GM21576 (cell line): ENCODE data around the gene LRP1.
A peak's percentile ranks its signal among the peaks of the same experiment; 100 is the strongest.

Experiments used
- ATAC-seq: cut with Tn5 transposase; IDR thresholded peaks from one replicate; pipeline ENCODE4 v1.9.1; 2021; ENCODE audit warnings: mild to moderate bottlenecking, moderate library complexity; ENCODE audit not compliant: unreplicated experiment

Gene LRP1

DNA sequence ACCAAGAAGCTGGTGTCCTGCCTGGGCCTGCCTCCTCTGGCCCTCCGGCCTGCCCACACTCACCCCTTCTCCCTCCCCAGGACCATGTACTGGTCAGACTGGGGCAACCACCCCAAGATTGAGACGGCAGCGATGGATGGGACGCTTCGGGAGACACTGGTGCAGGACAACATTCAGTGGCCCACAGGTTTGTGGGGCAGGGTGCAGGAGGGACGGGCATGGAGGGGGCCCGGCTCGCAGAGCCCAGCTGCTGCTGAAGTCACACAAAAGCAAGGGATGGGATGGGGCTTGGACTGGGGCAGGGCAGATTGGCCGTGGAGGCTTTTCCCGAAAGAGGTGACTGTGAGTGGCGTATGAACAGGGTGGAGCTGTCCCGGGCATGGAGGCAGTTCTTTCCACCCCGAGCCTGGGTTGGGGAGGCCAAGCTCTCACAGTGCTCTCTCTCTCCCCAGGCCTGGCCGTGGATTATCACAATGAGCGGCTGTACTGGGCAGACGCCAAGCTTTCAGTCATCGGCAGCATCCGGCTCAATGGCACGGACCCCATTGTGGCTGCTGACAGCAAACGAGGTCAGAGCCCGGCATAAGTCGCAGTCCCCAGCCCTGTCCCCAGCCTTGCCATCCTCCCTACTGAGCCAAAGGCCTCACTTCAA is 80.5 kb downstream of the LRP1 start:
- no peak for ATAC-seq

DNA sequence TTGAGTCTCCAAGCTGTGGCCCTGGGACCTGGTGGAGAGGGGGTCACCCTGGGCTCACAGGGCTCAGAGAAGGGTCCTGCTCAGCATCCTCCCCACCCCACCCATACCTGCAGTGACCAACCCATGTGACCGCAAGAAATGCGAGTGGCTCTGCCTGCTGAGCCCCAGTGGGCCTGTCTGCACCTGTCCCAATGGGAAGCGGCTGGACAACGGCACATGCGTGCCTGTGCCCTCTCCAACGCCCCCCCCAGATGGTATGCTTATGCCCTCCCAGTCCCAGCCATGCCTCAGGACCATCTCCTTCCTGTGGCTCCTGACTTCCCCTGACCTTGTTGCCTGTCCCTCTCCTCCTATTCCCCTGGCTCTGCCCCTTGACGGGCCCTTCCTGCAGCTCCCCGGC is 81.6 kb downstream of the LRP1 start:
- ATAC-seq, result no peak

DNA sequence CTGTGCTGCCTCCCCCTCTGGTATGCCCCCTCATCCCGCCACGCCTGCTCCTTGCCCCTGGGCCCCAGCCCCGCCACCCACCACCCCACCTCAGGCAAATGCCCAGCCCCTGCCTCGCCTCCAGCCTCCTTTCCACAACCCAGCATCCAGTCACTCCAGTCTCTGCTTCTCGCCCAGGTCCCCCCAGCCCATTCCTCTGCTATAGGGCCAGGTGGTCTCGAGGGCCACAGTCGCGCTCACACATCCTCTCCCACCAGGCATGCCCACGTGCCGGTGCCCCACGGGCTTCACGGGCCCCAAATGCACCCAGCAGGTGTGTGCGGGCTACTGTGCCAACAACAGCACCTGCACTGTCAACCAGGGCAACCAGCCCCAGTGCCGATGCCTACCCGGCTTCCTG is 82.2 kb downstream of the LRP1 start:
- ATAC-seq, result no peak

- ATAC-seq, result no peak
Observed at GRCh38 chr12:57210926-57211692, 82.8 kb downstream of the LRP1 start.

- ATAC-seq, result no peak
Observed at GRCh38 chr12:57211791-57212700, 83.8 kb downstream of the LRP1 start.

GRCh38 chr12:57212701-57213057 is 84.4 kb downstream of the LRP1 start:
- no peak for ATAC-seq

GRCh38 chr12:57213058-57213715 is 84.9 kb downstream of the LRP1 start:
- peak; percentile 49 for ATAC-seq

DNA sequence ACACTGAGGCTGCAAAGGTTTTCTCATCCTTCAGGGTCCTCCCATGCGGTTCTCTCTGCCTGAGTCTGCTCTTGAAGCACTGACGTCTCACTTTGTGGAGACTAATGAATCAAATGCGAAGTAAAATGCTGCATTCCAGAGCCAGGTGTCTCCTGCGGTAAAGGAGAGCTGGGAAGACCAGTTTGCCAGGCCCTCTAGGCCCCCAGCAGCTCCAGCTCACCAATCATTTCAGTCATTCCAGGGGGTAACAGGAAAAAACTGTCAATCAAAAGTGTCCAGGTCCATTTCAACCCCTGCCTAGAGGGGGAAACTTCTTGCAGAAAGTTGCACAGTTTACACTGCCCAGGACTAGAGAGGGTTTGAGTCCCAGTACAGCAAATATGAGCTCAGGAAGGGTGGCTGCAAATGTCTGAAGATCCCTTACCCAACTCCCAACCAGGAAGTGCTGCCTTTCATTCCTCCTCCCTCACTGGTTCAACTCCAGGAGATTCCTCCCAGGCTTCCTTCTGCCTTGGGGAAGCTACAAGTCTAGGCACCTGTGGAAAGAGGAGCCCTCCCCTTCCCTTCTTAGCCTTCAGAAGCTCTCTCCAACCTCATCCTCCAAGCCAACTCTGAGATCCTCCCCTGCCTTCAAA is 85.6 kb downstream of the LRP1 start:
- ATAC-seq, result no peak

DNA sequence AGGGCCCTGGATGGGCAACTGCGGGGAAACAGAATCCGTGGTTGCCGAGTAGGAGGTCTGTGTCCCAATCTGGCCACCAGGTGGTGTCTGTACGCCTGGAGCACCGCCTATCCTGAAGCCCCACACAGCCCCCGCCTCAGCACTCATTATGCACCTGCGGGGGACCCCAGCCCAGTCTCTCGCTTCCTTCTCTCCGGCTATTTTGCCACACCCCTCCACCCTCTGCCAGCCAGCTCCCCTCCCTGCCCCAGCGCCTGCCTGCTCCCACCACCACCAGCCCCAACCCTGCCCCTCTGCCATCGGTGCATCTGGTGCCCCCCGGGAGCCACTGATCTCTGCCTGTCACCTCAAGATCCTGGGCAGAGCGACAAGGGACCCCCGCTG is 86.1 kb downstream of the LRP1 start:
- no peak for ATAC-seq

- ATAC-seq, result no peak
Observed at GRCh38 chr12:57215065-57215464, 86.8 kb downstream of the LRP1 start.

- peak; percentile 37 for ATAC-seq
Observed at GRCh38 chr12:57215668-57216013, 87.4 kb downstream of the LRP1 start.

- ATAC-seq, result no peak
Observed at GRCh38 chr12:57216014-57216911, 88.0 kb downstream of the LRP1 start, which contains the start of gene NXPH4. NXPH4 (plus strand) TSS chr12:57216794; CDS start chr12:57216970, 176 bp downstream.

GRCh38 chr12:57216921-57217879 is 88.9 kb downstream of the LRP1 start:
- no peak for ATAC-seq

- ATAC-seq, result no peak
Observed at GRCh38 chr12:57218030-57218853, 90.0 kb downstream of the LRP1 start.

DNA sequence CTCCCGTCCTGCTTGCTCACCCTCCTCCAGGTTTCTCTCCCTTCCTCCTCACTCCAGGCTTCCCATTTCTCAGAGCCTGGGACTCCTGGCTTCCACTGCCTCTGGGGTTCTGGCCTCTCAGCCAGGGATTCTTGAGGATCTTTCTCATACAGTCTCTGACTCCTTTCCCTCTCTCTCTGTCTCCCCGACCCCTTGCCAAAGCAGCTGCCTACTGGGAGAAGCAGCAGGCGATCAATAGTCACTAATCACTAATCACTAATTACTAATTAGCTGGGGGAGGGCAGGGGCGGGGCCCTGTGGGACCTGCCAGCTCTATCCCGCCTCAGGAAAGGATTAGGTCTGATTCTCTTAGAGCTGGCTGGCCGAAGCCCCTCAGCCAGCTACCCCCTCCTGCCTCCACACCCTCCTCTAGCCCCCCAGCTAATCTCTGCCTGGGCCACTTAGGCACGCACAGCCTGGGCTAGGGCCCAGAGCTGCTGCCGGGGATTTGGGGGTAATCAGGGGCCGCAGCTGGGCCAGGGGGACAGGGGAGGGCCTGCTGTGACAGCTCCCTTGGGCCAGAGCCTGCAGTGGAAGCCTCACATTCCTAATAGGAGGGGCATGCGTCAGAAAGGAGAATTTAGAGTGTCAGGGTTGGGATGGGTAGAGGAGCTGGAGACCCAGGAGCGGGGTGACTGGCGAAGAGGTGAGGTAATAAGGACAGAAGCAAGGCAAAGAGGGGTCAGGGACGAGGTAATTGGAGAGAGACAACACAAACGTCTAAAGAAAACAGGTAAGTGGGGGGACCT is 91.1 kb downstream of the LRP1 start:
- no peak for ATAC-seq

GRCh38 chr12:57219993-57220754 is 91.9 kb downstream of the LRP1 start:
- ATAC-seq, result no peak
